HG02885 (cell line): Measurements from ENCODE around the gene MAPKAPK3.

Experiments
- ATAC-seq: cut with Tn5 transposase; IDR thresholded peaks from one replicate; pipeline ENCODE4 v1.9.1; 2021; ENCODE audit warnings: mild to moderate bottlenecking; ENCODE audit not compliant: unreplicated experiment, poor library complexity

The MAPKAPK3 gene

GRCh38 chr3:50624634-50625033 lies 7.7 kb downstream of the MAPKAPK3 start:
- no peak for ATAC-seq

GRCh38 chr3:50625231-50626182 lies 8.6 kb downstream of the MAPKAPK3 start:
- no peak for ATAC-seq

- no peak for ATAC-seq
These were observed 9.4 kb downstream of the MAPKAPK3 start for GRCh38 chr3:50626401-50626800.

GRCh38 chr3:50627407-50628051 lies 10.6 kb downstream of the MAPKAPK3 start:
- ATAC-seq, result no peak

GRCh38 chr3:50628601-50629000 lies 11.7 kb downstream of the MAPKAPK3 start:
- ATAC-seq, result no peak

- ATAC-seq, result no peak
These were observed 13.4 kb downstream of the MAPKAPK3 start for GRCh38 chr3:50630394-50630793.

GRCh38 chr3:50630877-50631276 lies 13.9 kb downstream of the MAPKAPK3 start:
- ATAC-seq, result no peak

- ATAC-seq, result peak; percentile 38
These were observed 15.5 kb downstream of the MAPKAPK3 start for GRCh38 chr3:50632450-50632849.

GRCh38 chr3:50633230-50633790 lies 16.4 kb downstream of the MAPKAPK3 start:
- no peak for ATAC-seq

GRCh38 chr3:50635066-50635465 lies 18.1 kb downstream of the MAPKAPK3 start:
- no peak for ATAC-seq

- no peak for ATAC-seq
These were observed 20.1 kb downstream of the MAPKAPK3 start for GRCh38 chr3:50637011-50637410.

- ATAC-seq, result no peak
These were observed 21.0 kb downstream of the MAPKAPK3 start for GRCh38 chr3:50637945-50638344.

GRCh38 chr3:50639055-50639494 lies 22.1 kb downstream of the MAPKAPK3 start:
- ATAC-seq, result no peak

- no peak for ATAC-seq
These were observed 25.4 kb downstream of the MAPKAPK3 start for GRCh38 chr3:50642382-50642781.

GRCh38 chr3:50644561-50644960 lies 27.6 kb downstream of the MAPKAPK3 start:
- no peak for ATAC-seq

GRCh38 chr3:50645378-50645777 lies 28.4 kb downstream of the MAPKAPK3 start:
- no peak for ATAC-seq

GRCh38 chr3:50648313-50648712 lies 31.4 kb downstream of the MAPKAPK3 start:
- ATAC-seq, result no peak

- ATAC-seq, result no peak
These were observed 32.0 kb downstream of the MAPKAPK3 start for GRCh38 chr3:50648944-50649343.

- no peak for ATAC-seq
These were observed 32.5 kb downstream of the MAPKAPK3 start for GRCh38 chr3:50649451-50649931.

- ATAC-seq, result no peak
These were observed 33.1 kb downstream of the MAPKAPK3 start for GRCh38 chr3:50650018-50650417.

- ATAC-seq, result no peak
These were observed 34.5 kb downstream of the MAPKAPK3 start for GRCh38 chr3:50651445-50651844.
